ENCODE results near the gene ETS2.

The ETS2 gene

DNA sequence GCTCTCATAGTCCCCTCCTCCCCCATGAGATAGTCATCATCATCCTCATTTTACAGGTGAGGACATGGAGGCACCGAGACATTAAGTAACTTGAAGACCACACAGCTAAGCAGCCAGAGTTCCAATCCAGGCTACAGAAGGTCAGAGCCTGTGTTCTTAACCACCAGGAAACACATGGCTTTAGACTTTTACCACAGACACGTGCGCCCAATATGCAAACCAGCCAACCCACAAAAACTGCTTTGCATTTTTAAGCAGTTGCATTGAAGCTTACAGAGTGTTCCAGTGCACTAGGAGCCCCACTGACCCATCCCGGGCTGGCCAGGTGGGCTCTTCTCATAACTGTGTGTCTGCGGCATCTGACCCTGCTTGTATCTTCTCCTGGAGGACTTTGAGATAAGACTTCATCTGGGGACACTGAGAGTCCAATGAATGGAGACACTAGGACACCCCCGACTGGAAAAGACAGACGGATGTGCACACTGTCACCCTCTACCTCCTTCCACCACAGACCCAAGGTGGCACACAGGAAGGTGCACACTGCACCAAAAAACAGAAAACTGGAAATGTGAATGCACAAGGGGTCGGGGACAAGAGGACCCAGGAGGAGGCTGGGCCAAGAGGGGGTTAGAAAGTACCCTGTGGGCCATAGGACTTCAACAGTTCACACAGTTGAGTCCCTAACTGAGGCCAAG lies 56.4 kb downstream of the ETS2 start:
- no peak for DNase-seq

DNA sequence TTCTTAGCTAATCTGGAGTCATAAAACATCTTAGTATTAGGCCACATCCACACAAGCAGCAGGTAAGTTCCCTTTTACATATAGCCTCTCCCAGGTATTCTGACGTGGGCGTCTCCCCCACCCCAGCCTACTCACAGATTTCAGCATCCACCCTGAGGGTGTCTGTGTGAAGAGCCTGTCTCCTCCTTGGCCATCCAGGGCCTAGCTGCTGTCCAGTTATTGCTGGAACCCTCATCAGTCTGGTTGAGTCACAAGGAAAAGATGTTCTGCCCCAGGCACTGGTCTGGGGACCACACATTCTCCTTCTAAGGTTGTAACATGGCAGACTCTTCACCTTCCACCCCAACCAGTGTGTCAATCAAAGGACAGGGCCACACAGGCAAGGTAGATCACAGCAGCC lies 57.6 kb downstream of the ETS2 start:
- DNase-seq, result no peak

DNA sequence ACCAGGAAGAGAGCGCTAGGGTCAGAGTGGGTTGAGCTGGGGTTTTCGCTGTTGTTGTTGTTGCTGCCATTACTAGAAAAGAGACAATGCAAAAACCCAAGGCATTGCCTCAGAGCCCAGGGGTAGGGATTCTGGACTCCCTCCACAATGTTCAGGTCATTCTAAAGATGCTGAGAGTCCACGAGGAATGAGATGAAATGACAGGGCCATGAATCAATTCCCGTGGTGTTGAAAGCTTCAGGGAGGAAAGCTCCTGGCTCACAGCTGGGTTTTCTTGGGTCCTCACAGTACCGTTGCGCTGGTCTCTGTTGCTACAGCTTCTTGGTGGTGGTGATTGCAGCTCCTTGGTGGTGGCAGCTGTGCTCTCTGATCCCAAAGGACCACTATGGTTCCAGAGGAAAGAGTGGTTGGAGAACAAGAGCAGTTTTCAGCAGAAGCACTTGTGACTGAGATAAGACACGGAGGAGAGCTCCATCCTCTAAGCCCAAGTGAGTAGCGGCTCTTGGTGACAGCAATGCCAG lies 58.2 kb downstream of the ETS2 start:
- no peak for DNase-seq

DNA sequence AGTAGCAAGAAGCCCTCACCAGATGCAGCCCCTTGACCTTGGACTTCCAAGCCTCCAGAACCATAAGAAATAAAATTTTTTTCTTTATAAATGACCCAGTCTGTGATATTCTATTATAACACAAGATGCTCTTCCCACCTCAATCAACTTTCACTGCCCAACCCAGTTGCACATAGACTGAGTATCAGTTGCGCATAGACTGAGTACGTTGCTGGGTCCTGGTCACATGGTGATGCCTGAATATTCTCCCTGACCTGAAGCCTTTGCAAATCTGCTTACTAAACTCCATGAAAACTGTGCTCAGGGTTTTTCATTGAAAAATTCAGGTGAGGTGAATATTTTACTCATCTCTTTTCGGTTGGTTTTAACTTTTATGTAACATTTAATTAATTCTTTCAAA lies 59.2 kb downstream of the ETS2 start:
- DNase-seq, result no peak

DNA sequence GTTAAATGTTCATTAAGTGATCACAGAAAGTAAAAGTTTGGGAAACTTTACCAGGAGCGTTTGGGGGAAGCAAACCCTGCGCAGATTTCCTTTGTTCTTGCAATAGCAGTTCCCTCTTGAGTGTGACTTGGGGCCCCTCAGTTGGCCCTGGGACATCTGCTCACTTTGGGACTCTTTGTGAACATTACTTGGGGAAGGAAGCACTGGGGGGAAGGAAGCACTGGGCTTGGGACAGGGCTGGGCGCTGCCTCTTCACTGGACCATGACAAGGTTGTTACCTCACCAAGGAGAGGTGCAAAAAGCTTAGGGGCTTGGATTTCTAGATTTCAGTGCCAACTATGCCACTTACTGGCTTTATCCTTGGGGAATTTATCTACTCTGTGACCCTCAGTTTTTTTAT lies 63.5 kb downstream of the ETS2 start:
- no peak for DNase-seq

DNA sequence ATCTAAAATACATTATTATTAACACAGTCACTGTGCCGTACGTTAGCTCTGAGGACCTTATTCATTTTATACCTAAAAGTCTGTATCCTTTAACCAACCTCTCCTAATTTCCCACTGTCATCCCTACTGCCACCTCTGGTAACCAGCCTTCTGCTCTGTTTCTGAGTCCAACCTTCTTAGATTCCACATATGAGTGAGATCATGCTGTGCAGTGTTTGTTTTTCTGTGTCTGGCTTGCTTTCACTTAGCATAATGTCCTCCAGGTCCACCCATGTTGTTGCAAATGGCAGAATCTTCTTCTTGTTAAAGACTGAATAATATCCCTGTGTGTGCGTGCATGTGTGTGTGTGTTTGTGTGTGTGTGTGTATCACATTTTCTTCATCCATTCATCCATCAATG lies 64.2 kb downstream of the ETS2 start:
- no peak for DNase-seq

All from T1000 (cell line).